HUES6 (cell line): ENCODE results near the gene NPIPA5.
A peak's percentile ranks its signal among the peaks of the same experiment; 100 is the strongest.
"Not testable (repeated sequence)": the region's sequence is repeated elsewhere in the genome, so short reads cannot be mapped to it uniquely, and the experiment has no call there.

Experiments used
- H3K27ac ChIP-seq: 2 replicates; pipeline ENCODE4 v1.7.0; 2013; ENCODE audit warnings: low read depth, mild to moderate bottlenecking, low read length, inconsistent platforms
- H3K27me3 ChIP-seq: 2 replicates; pipeline ENCODE4 v1.6.1; 2013; ENCODE audit warnings: low read length; ENCODE audit not compliant: control insufficient read depth, insufficient read depth
- H3K36me3 ChIP-seq: 2 replicates; pipeline ENCODE4 v1.6.1; 2013; ENCODE audit warnings: low read length; ENCODE audit not compliant: control insufficient read depth, insufficient read depth
- H3K4me1 ChIP-seq: 2 replicates; pipeline ENCODE4 v1.6.1; 2013; ENCODE audit warnings: low read length; ENCODE audit not compliant: control insufficient read depth, insufficient read depth
- H3K4me3 ChIP-seq: 2 replicates; pipeline ENCODE4 v1.5.1; 2013; ENCODE audit warnings: low read depth, low read length
- H3K9ac ChIP-seq: one replicate; pipeline ENCODE4 v1.6.1; 2013; ENCODE audit warnings: mild to moderate bottlenecking, low read length
- H3K9me3 ChIP-seq: 2 replicates; pipeline ENCODE4 v1.6.1; 2013; ENCODE audit warnings: low read depth, low read length; ENCODE audit not compliant: control insufficient read depth, insufficient read depth

The NPIPA5 gene

DNA sequence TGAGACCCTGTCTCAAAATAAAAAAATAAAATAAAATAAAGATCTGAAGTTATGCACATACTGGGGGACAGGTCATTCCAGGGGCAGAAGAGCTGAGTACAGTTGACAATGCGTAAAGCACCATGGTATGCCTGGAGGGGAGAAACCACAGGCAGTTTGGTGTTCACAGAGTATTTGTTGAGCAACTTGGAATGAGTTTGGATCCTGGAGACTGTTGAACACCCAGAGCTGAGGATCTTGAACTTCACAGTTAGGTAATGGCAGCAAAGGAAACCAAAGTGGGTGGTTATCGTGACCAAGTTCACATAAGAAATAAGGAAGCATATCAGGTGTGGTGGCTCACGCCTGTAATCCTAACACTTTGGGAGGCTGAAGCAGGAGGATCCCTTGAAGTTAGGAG, 26.0 kb upstream of the NPIPA5 start:
- H3K27me3 ChIP-seq, H3K36me3 ChIP-seq, H3K9me3 ChIP-seq, H3K4me3 ChIP-seq, H3K9ac ChIP-seq, H3K27ac ChIP-seq: not testable (repeated sequence)
- H3K4me1 ChIP-seq = peaks cover 13% of the 10 kb centered on the region

GRCh38 chr16:15403392-15403995, 25.4 kb upstream of the NPIPA5 start:
- H3K27me3 ChIP-seq = no peaks in the 10 kb centered on the region
- H3K36me3 ChIP-seq = no peaks in the 10 kb centered on the region
- peaks cover 13% of the 10 kb centered on the region for H3K4me1 ChIP-seq
- H3K4me3 ChIP-seq = no peak overlapping the region
- H3K9ac ChIP-seq = no peak overlapping the region
- H3K9me3 ChIP-seq = no peaks in the 10 kb centered on the region
- no peak overlapping the region for H3K27ac ChIP-seq

GRCh38 chr16:15401972-15402371, 23.9 kb upstream of the NPIPA5 start:
- no peak overlapping the region for H3K27ac ChIP-seq
- no peak overlapping the region for H3K9ac ChIP-seq
- H3K9me3 ChIP-seq = no peaks in the 10 kb centered on the region
- no peak overlapping the region for H3K4me3 ChIP-seq
- peaks cover 15% of the 10 kb centered on the region for H3K4me1 ChIP-seq
- no peaks in the 10 kb centered on the region for H3K27me3 ChIP-seq
- H3K36me3 ChIP-seq = no peaks in the 10 kb centered on the region

DNA sequence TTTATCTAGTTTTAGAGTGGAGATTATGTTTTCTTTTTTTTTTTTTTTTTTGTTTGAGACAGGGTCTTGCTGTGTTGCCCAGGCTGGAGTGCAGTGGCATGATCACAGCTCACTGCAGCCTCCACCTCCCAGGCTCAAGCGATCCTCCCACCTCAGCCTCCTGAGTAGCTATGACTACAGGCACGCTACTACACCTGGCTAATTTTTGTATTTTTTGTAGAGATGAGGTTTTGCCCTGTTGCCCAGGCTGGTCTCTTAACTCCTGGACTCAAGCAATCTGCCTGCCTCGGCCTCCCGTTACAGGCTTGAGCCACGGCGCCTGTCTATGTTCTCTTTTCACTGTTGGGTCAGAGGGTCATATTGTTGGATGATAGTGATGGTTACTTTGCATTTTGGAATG, 22.2 kb upstream of the NPIPA5 start:
- not testable (repeated sequence) for H3K27ac ChIP-seq, H3K9ac ChIP-seq, H3K4me3 ChIP-seq, H3K9me3 ChIP-seq, H3K27me3 ChIP-seq, H3K36me3 ChIP-seq
- peaks cover 16% of the 10 kb centered on the region for H3K4me1 ChIP-seq

- Histone ChIP-seq H3K9me3 (no peaks in the 10 kb centered on the region), H3K9ac (no peak overlapping the region), H3K27ac (no peak overlapping the region), H3K36me3 (no peaks in the 10 kb centered on the region), H3K4me1 (peaks cover 16% of the 10 kb centered on the region), H3K4me3 (no peak overlapping the region), H3K27me3 (peaks cover 10% of the 10 kb centered on the region)
Observed at GRCh38 chr16:15399317-15399716, 21.2 kb upstream of the NPIPA5 start.

DNA sequence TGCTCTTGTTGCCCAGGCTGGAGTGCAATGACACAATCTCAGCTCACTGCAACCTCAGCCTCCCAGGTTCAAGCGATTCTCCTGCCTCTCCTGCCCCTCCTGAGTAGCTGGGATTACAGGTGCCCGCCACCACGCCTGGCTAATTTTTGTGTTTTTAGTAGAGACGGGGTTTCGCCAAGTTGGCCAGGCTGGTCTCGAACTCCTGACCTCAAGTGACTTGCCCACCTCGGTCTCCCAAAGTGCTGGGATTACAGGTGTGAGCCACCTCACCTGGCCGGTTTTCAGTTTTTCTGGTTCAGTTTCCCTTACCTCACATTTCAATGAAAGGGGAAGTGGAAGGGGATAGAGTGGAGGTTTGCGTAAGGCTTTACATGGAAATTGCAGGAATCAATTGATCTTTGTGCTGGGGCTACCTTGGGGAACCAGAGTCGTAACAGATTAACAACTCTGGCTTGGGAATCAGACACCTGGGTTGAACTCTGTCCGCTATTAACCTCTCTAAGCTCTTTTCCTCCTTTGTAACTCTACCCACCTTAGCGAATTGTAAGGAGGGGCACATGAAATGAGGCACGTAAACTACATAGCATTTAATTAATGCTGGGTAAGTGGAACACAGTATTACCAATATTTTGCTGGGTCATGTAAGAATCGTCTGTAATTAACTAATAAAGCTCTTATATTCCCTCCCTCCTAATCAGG, 20.7 kb upstream of the NPIPA5 start:
- H3K4me3 ChIP-seq = no peak overlapping the region
- H3K36me3 ChIP-seq = no peaks in the 10 kb centered on the region
- H3K9ac ChIP-seq = no peak overlapping the region
- no peak overlapping the region for H3K27ac ChIP-seq
- no peaks in the 10 kb centered on the region for H3K9me3 ChIP-seq
- peaks cover 10% of the 10 kb centered on the region for H3K27me3 ChIP-seq
- peaks cover 12% of the 10 kb centered on the region for H3K4me1 ChIP-seq

- Histone ChIP-seq H3K4me1 (peaks cover 5% of the 10 kb centered on the region), H3K9me3 (no peaks in the 10 kb centered on the region), H3K36me3 (no peaks in the 10 kb centered on the region), H3K9ac (no peak overlapping the region), H3K27ac (no peak overlapping the region), H3K4me3 (no peak overlapping the region), H3K27me3 (peaks cover 10% of the 10 kb centered on the region)
Observed at GRCh38 chr16:15396948-15397594, 19.0 kb upstream of the NPIPA5 start.

GRCh38 chr16:15396509-15396829, 18.4 kb upstream of the NPIPA5 start:
- H3K9ac ChIP-seq = peak overlapping the region; percentile 11
- H3K4me3 ChIP-seq = peak overlapping the region; percentile 71
- H3K4me1 ChIP-seq, H3K36me3 ChIP-seq, H3K27ac ChIP-seq, H3K27me3 ChIP-seq, H3K9me3 ChIP-seq: not testable (repeated sequence)

GRCh38 chr16:15395631-15396508, 17.8 kb upstream of the NPIPA5 start, which contains the start of gene MPV17L:
TSS of gene MPV17L (plus strand) at chr16:15395754. CDS start at chr16:15395898, 144 bp downstream.
- H3K36me3 ChIP-seq, H3K27ac ChIP-seq, H3K4me1 ChIP-seq, H3K27me3 ChIP-seq, H3K9me3 ChIP-seq: not testable (repeated sequence)
- Histone ChIP-seq H3K4me3 (peak within 1 kb of the TSS; percentile 71), H3K9ac (peak within 1 kb of the TSS; percentile 58)

DNA sequence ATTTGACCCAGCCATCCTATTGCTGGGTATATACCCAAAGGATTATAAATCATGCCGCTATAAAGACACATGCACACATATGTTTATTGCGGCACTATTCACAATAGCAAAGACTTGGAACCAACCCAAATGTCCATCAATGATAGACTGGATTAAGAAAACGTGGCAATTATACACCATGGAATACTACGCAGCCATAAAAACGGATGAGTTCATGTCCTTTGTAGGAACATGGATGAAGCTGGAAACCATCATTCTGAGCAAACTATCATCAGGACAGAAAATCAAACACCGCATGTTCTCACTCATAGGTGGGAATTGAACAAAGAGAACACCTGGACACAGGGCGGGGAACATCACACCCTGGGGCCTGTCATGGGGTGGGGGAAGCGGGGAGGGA, 14.9 kb upstream of the NPIPA5 start:
- H3K4me1 ChIP-seq, H3K27ac ChIP-seq, H3K36me3 ChIP-seq, H3K9ac ChIP-seq, H3K27me3 ChIP-seq, H3K4me3 ChIP-seq, H3K9me3 ChIP-seq: not testable (repeated sequence)

- H3K9ac ChIP-seq, H3K4me1 ChIP-seq, H3K27ac ChIP-seq, H3K36me3 ChIP-seq, H3K27me3 ChIP-seq, H3K9me3 ChIP-seq, H3K4me3 ChIP-seq: not testable (repeated sequence)
Observed at GRCh38 chr16:15389916-15390315, 11.8 kb upstream of the NPIPA5 start.
